Measurements from ENCODE around the gene OGFR. TPM values are rescaled to one million over a fixed set of nuclear protein-coding genes. Genes with fewer than 3 reads are reported as not detected.

OGFR gene
- total RNA-seq, 1 donor from 2014 or later, result 49.5 TPM

DNA sequence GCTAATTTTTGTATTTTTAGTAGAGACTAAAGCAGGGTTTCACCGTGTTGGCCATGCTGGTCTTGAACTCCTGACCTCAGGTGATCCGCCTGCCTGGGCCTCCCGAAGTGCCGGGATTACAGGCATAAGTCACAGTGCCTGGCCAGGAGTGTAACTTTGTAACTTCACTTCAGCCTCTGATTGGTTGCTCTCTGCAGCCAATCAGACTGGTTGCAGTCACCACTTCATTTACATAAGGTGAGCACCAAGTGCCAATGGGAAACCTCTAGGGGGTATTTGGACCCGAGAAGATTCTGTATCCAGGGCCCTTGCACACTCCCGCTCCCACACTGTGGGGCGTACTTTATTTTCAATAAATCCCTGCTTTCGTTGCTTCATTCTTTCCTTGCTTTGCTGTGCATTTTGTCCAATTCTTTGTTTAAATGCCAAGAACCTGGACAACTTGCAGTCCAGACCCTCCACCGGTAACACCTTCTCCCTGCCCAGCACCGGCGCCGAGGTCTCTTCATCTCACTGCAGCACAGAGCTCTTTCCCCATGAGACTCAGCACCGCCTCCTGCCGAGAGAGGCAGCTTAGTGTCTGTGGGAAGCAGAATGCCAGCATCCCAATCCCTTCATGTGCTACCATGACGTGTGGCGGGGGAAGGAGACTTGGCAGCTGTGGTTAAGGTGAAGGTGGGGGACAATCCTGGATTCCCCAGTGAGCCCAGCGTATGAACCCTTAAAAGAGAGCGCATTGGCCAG, 22.3 kb upstream of the OGFR start:
- ATAC-seq (no peak), DNase-seq (ENCODE audit: low spot score) (no peak)

GRCh38 chr20:62782893-62783278, 21.7 kb upstream of the OGFR start:
- DNase-seq (ENCODE audit: low spot score) (no peak), ATAC-seq (no peak)

GRCh38 chr20:62784497-62784896, 20.1 kb upstream of the OGFR start:
- no peak for DNase-seq (ENCODE audit: low spot score)
- no peak for ATAC-seq

DNA sequence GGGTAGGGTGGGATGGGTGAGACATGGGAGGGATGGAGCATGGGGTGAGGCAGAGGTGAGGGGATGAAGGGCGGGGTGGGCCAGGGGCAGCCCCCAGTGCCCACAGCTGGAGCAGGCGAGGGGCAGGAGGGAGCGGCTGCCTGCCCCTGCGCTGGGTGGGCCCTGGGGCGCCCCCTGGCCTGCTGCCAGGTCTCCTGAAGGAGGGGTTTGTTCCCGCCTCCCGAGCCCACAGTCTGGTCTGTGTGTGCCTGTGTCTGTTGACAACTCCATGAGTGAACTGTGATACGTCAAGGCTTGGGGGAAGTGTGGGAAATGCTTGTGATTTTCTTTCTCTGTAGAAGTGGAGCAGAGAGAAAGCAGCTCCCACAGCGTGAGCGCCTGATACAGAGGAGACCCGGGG, 19.2 kb upstream of the OGFR start:
- ATAC-seq (no peak), DNase-seq (ENCODE audit: low spot score) (no peak)

DNA sequence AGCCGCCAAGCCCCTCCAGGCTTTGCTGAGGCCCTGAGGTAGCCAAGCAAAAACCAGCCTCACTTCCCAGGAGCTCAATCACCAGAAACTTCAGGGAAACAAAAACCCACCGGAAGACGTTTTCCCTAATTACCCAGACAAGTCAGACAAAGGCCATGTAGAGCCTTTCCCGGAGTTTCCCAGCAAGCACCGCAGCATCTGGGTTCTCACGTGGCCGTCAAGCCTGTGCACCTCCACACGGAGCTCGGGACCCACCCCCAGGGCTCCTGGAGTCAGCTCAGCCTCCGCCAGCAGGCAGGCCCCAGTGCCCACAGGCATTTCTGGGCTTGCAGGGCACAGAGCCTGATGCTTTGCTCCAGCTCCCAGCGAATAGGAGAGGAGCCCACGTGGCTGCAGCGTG, 18.5 kb upstream of the OGFR start:
- no peak for DNase-seq (ENCODE audit: low spot score)
- ATAC-seq, result no peak

DNA sequence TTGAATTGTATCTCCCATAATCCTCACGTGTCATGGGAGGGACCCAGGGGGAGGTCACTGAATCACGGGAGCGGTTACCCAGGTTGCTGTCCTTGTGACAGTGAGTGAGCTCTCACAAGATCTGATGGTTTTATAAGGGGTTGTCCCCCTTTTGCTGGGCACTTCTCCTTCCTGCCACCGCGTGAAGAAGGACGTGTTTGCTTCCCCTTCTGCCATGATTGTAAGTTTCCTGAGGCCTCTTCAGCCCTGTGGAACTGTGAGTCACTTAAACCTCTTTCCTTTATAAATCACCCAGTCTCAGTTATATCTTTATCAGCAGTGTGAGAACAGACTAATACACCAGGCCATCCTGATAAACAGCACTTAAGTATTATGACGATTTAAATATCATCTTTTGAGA, 17.3 kb upstream of the OGFR start:
- DNase-seq (ENCODE audit: low spot score) (no peak), ATAC-seq (no peak)

DNA sequence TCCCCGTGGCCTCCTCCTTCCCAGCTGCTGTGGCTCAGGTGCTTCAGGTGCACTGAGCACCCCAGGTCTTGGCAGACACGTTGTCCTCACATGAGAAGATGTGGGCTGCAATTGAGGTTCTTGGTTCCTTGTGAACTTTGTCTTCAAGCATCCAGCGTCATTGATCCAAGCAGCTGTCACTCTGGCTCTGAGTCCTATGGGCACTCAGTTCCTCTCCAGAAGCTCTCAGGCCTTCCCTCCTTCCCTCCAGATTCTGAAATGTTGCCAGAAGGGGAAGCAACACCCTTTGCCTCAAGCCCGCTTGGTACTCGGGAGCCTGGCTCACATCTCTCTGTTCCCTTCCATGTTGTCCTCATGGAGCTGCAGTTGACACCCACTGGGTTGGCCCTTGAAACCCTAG, 16.8 kb upstream of the OGFR start:
- DNase-seq (ENCODE audit: low spot score), result no peak

DNA sequence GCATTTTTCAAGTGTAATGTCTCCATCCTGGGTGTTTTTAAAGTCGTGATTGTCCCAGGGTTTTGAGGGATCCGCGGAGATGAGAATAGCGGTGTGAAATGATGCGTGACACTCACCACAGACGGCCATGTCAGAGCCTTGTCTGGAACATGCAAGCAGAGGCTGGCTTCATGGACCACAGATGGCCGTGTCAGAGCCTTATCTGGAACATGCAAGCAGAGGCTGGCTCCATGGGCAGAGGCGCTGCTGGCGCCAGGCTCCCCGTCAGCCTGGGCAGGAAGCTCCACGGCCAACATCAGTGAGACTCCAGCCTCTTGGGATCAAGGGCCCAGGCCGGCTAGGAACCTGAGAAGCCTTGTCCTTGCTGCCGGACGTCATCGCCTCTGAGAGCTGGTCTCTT, 16.0 kb upstream of the OGFR start:
- DNase-seq (ENCODE audit: low spot score), result no peak
- no peak for ATAC-seq

More for the DNA sequence above, 16.8 kb upstream of the OGFR start:
- ATAC-seq, result no peak

DNA sequence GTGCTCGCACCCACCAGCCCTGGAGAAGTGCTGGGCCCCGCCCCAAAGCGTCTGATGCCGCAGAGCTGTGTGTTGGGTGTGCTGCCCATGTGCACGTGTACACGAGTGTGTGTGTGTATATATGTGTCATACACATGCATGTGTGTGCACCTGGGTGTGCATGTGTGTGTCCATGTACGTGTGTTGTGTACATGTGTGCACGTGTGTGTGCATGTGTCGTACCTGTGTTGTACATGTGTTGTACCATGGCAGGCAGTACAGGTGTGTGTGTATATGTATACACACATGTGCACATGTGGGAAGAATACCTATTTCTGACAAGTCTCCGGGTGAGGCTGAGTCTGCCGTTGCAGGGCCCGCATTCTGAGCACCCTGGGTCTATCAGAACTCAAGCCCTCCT, 14.6 kb upstream of the OGFR start:
- ATAC-seq, result no peak
- DNase-seq (ENCODE audit: low spot score), result no peak

GRCh38 chr20:62791301-62792181, 13.1 kb upstream of the OGFR start:
- peak; percentile 52 for ATAC-seq

DNA sequence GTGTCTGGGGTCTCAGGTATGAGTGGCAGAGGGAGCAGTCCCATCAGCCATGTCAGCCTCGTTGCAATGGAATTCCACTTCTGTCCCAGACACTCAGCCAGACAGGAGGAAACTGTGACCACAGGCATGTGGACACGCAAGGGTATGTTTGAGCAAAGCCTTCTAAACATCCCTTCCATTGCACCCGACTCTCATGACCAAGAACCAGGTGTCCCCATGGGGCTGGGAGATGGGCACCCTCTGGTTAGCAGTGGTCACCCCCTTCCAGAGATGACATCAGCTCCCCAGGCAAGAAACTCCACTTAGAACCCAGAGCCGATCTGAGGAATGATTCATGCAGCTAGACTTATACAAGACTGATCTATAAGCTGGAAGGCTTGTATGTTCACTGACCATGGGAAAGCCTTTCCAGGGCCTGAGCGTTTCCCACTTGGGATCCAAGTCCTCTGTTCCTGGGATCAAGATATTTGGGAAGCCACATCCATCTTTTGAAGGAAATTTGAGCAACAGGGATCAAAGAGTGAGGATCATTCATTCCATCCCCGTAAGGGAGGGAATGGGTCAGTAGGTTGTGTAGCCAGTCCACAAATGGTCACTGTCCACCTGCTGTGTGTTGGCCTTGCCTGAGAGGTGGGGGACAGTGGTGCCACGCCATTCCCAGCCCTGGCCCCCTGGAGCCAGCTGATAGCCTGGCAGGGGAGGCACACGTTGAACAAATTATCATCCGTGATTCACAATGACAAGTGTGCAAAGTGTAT, 12.3 kb upstream of the OGFR start:
- ATAC-seq, result no peak
- no peak for DNase-seq (ENCODE audit: low spot score)

More at GRCh38 chr20:62791301-62792181, 13.1 kb upstream of the OGFR start:
- peak; percentile 86 for DNase-seq (ENCODE audit: low spot score)

DNA sequence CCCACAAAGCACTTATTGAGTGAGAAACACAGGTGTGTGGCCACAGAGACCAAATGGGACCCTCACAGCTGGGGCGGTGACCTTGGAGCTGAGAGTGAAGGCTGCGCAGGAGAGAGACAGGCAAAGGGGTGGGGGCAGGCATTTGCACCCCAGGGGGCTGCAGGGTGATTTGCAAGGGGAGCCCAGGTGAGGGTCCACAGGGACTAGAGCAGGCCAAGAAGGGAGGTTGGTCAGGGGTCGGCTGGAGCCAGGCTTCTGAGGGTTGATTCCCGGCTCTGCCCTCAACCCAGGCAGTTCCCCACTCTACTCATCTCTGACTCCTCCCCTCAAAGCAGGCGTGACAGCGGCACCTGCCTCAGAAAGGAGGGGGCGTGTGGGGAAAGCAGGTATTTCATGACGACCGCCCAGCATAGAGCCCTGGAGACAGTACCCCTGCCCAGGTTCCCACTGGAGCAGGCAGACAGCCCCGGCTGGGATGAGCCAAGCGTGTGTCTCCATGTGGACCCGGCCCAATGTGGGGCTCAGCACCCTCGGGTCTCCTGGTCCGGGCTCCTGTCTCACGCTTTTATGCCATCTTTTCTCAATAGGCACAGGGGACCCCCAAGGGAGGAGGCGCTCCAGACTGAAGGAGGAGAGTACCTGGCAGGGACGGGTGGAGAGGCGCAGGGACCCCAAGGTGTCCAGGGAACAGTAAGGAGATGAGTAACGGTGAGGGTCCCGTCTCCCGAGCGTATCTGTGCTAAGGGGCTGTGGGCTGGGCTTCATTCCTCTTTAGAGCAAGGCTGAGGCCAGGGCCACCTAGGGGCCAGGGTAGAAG, 11.5 kb upstream of the OGFR start:
- DNase-seq (ENCODE audit: low spot score) (no peak), ATAC-seq (no peak)

DNA sequence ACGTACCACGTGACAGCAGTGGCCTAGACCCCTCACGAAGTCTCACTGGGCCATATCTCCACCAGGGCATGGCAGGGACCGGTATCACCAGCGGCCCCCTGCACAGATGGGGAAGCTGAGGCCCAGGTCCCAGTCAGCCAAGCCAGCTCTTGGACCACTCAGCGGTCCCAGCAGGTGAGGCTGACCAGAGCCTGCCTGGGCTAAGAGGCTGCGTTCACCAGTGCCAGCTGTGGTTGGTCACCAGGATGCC, 11.0 kb upstream of the OGFR start:
- ATAC-seq, result no peak
- DNase-seq (ENCODE audit: low spot score), result no peak

DNA sequence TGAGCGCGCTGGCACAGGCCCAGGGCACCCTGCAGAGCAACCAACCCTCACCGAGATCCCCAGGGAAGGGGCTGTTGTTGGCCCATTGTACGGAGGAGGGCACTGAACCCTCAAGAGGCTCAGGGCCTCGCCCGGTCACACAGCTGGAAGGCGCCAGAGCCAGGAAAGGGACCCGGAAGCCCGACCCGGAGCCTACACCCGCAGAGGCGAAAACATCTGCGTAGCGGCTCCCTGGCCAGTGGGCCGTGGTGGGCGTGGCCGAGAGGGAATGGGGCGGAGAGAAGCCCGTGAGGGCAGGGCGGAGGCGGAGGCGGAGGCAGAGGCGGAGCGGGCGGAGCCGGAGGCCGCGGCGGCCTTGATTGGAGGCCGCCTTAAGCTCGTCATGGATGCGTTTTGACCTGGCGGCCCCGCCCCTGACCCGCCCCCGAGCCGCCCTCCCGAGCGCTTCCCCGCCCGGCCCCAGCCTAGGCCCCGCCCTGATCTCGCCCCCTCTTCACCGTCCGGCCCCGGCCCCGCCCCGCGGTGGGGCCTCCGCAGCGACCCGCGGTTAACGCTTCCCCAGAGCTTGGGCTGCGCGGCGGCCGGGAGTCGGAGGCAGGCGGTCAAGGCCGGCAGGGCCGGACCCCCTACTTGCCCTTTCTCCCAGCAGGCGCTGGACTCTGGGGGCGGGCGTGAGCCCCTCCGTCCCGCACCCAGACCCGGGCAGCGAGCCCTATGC, 10.5 kb upstream of the OGFR start:
- DNase-seq (ENCODE audit: low spot score) (peak; percentile 98), ATAC-seq (peak; percentile 80)

GRCh38 chr20:62795023-62795761, 9.4 kb upstream of the OGFR start:
- no peak for ATAC-seq
- DNase-seq (ENCODE audit: low spot score), result peak; percentile 66

GRCh38 chr20:62796699-62797491, 7.7 kb upstream of the OGFR start:
- DNase-seq (ENCODE audit: low spot score), result no peak

DNA sequence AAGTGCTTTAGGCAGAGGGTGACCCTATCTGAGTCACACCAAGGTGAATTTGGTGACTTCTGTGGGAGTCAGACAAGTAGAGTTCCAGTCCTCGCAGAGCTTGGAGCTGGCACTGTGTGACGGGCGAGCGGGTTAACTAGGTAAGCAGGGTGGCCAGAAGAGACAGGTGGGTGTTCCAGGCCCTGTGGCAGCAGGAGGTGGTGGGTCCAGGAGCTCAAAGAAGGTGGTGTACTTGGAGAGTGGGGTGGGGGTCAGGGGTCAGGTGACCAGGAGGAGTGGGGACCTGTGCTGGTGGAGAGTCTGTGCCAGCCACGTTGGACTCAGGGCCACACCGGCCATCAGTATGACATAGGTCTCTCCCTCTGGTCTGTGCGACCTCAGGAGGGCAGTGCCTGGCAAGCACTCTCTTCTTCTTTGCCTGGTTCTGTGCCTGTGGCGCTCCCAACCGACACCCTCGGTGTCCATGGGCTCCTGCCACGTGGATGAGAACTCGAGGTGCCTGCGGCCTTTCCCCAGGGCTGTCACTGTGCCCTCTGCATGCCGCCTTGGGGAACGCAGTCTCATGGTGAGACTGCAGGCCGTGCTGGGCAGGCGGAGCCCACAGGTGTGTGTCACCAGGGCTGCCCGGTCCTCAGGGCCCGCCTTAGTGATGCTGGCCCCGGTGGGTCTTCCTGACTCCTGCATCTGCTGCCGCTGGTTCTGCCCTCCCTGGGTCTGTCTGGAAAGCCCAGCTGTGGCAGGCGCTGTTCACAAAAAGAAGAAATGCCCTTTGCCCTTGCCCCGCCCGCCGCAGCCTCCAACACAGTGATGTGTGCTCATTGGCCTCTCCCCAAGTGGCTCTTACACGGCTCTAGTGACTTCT, 6.7 kb upstream of the OGFR start:
- DNase-seq (ENCODE audit: low spot score) (peak; percentile 84), ATAC-seq (peak; percentile 38)

More at GRCh38 chr20:62796699-62797491, 7.7 kb upstream of the OGFR start:
- no peak for ATAC-seq

GRCh38 chr20:62799036-62799435, 5.6 kb upstream of the OGFR start:
- ATAC-seq (no peak), DNase-seq (ENCODE audit: low spot score) (no peak)

All from left lobe of liver (tissue), 2 donors.